Astrocyte (in vitro differentiated cells and primary cell): ENCODE data around the gene BTBD16. TPM values are rescaled to one million over a fixed set of nuclear protein-coding genes. Genes with fewer than 3 reads are reported as not detected.

Experiments used
- DNase-seq: peaks from one replicate; pipeline ENCODE4 v3.0.0-alpha.2; 2010; ENCODE audit warnings: low read depth
- FAIRE-seq: peaks from 2 replicates; lab custom pipeline; 2011; peaks lifted over from hg19 to GRCh38; lab: Jason Lieb, UNC
- H2AFZ ChIP-seq: 2 replicates; pipeline ENCODE4 v1.6.0; 2012; ENCODE audit warnings: low read depth, low read length, inconsistent platforms
- H3K27ac ChIP-seq: 2 replicates; pipeline ENCODE4 v1.5.1; 2011; ENCODE audit warnings: low read depth, low read length, inconsistent platforms
- H3K27me3 ChIP-seq: 2 replicates; pipeline ENCODE4 v1.6.0; 2011; ENCODE audit warnings: low read length, inconsistent platforms; ENCODE audit not compliant: insufficient read depth
- H3K36me3 ChIP-seq: 2 replicates; pipeline ENCODE4 v1.5.1; 2011; ENCODE audit warnings: low read length, inconsistent platforms; ENCODE audit not compliant: insufficient read depth
- H3K4me1 ChIP-seq: 2 replicates; pipeline ENCODE4 v1.5.1; 2011; ENCODE audit warnings: low read length, inconsistent platforms; ENCODE audit not compliant: insufficient read depth
- H3K4me2 ChIP-seq: 2 replicates; pipeline ENCODE4 v1.6.0; 2012; ENCODE audit warnings: low read length, inconsistent platforms
- H3K4me3 ChIP-seq: 2 replicates; pipeline ENCODE4 v1.5.1; 2011; ENCODE audit warnings: low read depth, mild to moderate bottlenecking, low read length, inconsistent platforms; ENCODE audit not compliant: insufficient read depth
- H3K79me2 ChIP-seq: 2 replicates; pipeline ENCODE4 v1.6.0; 2012; ENCODE audit warnings: mild to moderate bottlenecking, low read length, inconsistent platforms; ENCODE audit not compliant: insufficient read depth
- H3K9ac ChIP-seq: 2 replicates; pipeline ENCODE4 v1.6.0; 2012; ENCODE audit warnings: mild to moderate bottlenecking, low read length, inconsistent platforms
- H3K9me3 ChIP-seq: 2 replicates; pipeline ENCODE4 v1.5.1; 2012; ENCODE audit warnings: low read depth, mild to moderate bottlenecking, low read length, inconsistent platforms; ENCODE audit not compliant: insufficient read depth
- H4K20me1 ChIP-seq: 2 replicates; pipeline ENCODE4 v1.6.0; 2012; ENCODE audit warnings: low read length, inconsistent platforms; ENCODE audit not compliant: insufficient read depth
- H3K27ac Mint-ChIP-seq: one replicate; pipeline ENCODE4 v1.8.0; 2021; ENCODE audit warnings: mild to moderate bottlenecking, mixed read lengths; ENCODE audit not compliant: unreplicated experiment
- H3K27me3 Mint-ChIP-seq: one replicate; pipeline ENCODE4 v1.8.0; 2021; ENCODE audit warnings: low read depth, mixed read lengths; ENCODE audit not compliant: unreplicated experiment
- H3K36me3 Mint-ChIP-seq: one replicate; pipeline ENCODE4 v1.8.0; 2021; ENCODE audit warnings: low read depth, mixed read lengths; ENCODE audit not compliant: unreplicated experiment
- H3K4me1 Mint-ChIP-seq: one replicate; pipeline ENCODE4 v1.8.0; 2021; ENCODE audit warnings: low read depth, mixed read lengths; ENCODE audit not compliant: unreplicated experiment
- H3K4me3 Mint-ChIP-seq: one replicate; pipeline ENCODE4 v1.8.0; 2021; ENCODE audit warnings: mild to moderate bottlenecking, moderate library complexity, mixed read lengths; ENCODE audit not compliant: unreplicated experiment
- H3K9me3 Mint-ChIP-seq: one replicate; pipeline ENCODE4 v1.8.0; 2021; ENCODE audit warnings: mild to moderate bottlenecking, mixed read lengths; ENCODE audit not compliant: unreplicated experiment
- CTCF ChIP-seq: IDR thresholded peaks from 2 replicates; pipeline ENCODE4 v1.5.1; 2011; ENCODE audit warnings: low read depth, mild to moderate bottlenecking, inconsistent platforms, low read length, moderate library complexity; ENCODE audit not compliant: insufficient read depth
- EZH2 ChIP-seq: IDR thresholded peaks from 2 replicates; pipeline ENCODE4 v1.6.1; 2012; ENCODE audit warnings: mild to moderate bottlenecking, low read length, inconsistent platforms; ENCODE audit not compliant: insufficient read depth
- total RNA-seq: library from RNA; stranded (reverse); gene quantifications from 2 replicates; pipeline ENCODE4 v1.2.1, GENCODE V29; 2021

Gene BTBD16
- total RNA-seq, 1 donor from 2014 or later, result not detected

- DNase-seq (no peak), FAIRE-seq (no peak)
- H3K4me1 Mint-ChIP-seq, result peaks cover 21% of the 10 kb centered on the region
- Histone ChIP-seq H3K4me2 (no peak overlapping the region), H3K9me3 (no peaks in the 10 kb centered on the region), H3K4me1 (peaks cover 28% of the 10 kb centered on the region), H3K9ac (no peak overlapping the region), H4K20me1 (no peaks in the 10 kb centered on the region), H2AFZ (no peak overlapping the region), H3K27ac (no peak overlapping the region), H3K4me3 (no peak overlapping the region), H3K36me3 (no peaks in the 10 kb centered on the region), H3K79me2 (no peaks in the 10 kb centered on the region), H3K27me3 (no peaks in the 10 kb centered on the region)
- H3K27ac Mint-ChIP-seq, result no peak overlapping the region
- peaks cover 3% of the 10 kb centered on the region for H3K36me3 Mint-ChIP-seq
- no peak for TF ChIP-seq CTCF
- TF ChIP-seq EZH2, result no peak
- no peaks in the 10 kb centered on the region for H3K27me3 Mint-ChIP-seq
- no peak overlapping the region for H3K4me3 Mint-ChIP-seq
- peaks cover 9% of the 10 kb centered on the region for H3K9me3 Mint-ChIP-seq
Observed at GRCh38 chr10:122303271-122304053, 32.4 kb downstream of the BTBD16 start.

GRCh38 chr10:122304054-122304579 is 33.0 kb downstream of the BTBD16 start:
- DNase-seq, result no peak
- peaks cover 3% of the 10 kb centered on the region for H3K36me3 Mint-ChIP-seq
- H3K9me3 Mint-ChIP-seq, result peaks cover 9% of the 10 kb centered on the region
- Histone ChIP-seq H3K27me3 (no peaks in the 10 kb centered on the region), H3K36me3 (no peaks in the 10 kb centered on the region), H3K79me2 (no peaks in the 10 kb centered on the region), H3K4me1 (peaks cover 33% of the 10 kb centered on the region), H3K9ac (no peak overlapping the region), H3K9me3 (no peaks in the 10 kb centered on the region), H2AFZ (no peak overlapping the region), H3K4me2 (no peak overlapping the region), H3K27ac (no peak overlapping the region), H4K20me1 (no peaks in the 10 kb centered on the region), H3K4me3 (no peak overlapping the region)
- H3K27ac Mint-ChIP-seq, result no peak overlapping the region
- no peaks in the 10 kb centered on the region for H3K27me3 Mint-ChIP-seq
- TF ChIP-seq EZH2 (no peak), CTCF (no peak)
- H3K4me1 Mint-ChIP-seq, result peaks cover 27% of the 10 kb centered on the region
- FAIRE-seq, result no peak
- H3K4me3 Mint-ChIP-seq, result no peak overlapping the region

GRCh38 chr10:122306282-122306681 is 35.2 kb downstream of the BTBD16 start:
- Histone ChIP-seq H4K20me1 (no peaks in the 10 kb centered on the region), H3K79me2 (no peaks in the 10 kb centered on the region), H3K9me3 (no peaks in the 10 kb centered on the region), H3K4me1 (peaks cover 39% of the 10 kb centered on the region), H3K9ac (no peak overlapping the region), H3K4me2 (no peak overlapping the region), H3K27me3 (no peaks in the 10 kb centered on the region), H3K4me3 (no peak overlapping the region), H3K36me3 (no peaks in the 10 kb centered on the region), H2AFZ (no peak overlapping the region), H3K27ac (no peak overlapping the region)
- peaks cover 9% of the 10 kb centered on the region for H3K9me3 Mint-ChIP-seq
- H3K27me3 Mint-ChIP-seq, result no peaks in the 10 kb centered on the region
- DNase-seq, result no peak
- H3K27ac Mint-ChIP-seq, result no peak overlapping the region
- H3K36me3 Mint-ChIP-seq, result peaks cover 3% of the 10 kb centered on the region
- TF ChIP-seq EZH2, result no peak
- TF ChIP-seq CTCF, result no peak
- peaks cover 21% of the 10 kb centered on the region for H3K4me1 Mint-ChIP-seq
- no peak overlapping the region for H3K4me3 Mint-ChIP-seq
- FAIRE-seq, result no peak
